NB4 (cell line): Measurements from ENCODE around the gene HRH1.
"Not testable (repeated sequence)": the region's sequence is repeated elsewhere in the genome, so short reads cannot be mapped to it uniquely, and the experiment has no call there.

ENCODE experiments used
- DNase-seq: peaks from one replicate; pipeline ENCODE4 v3.0.0; 2010; ENCODE audit warnings: low read depth
- H3K4me3 ChIP-seq: one replicate; pipeline ENCODE4 v1.5.1; 2011; ENCODE audit warnings: mild to moderate bottlenecking, low read depth, low read length, moderate library complexity
- CTCF ChIP-seq: IDR thresholded peaks from one replicate; pipeline ENCODE4 v1.5.1; 2012; ENCODE audit warnings: low read depth, low read length
- MAX ChIP-seq: IDR thresholded peaks from 2 replicates; pipeline ENCODE4 v1.6.1; 2011; ENCODE audit warnings: low read depth, low read length
- MYC ChIP-seq: IDR thresholded peaks from 2 replicates; pipeline ENCODE4 v1.6.1; 2011; ENCODE audit warnings: low read depth, low read length
- POLR2A ChIP-seq: IDR thresholded peaks from 2 replicates; pipeline ENCODE4 v1.6.1; 2011; ENCODE audit warnings: mild to moderate bottlenecking; ENCODE audit not compliant: insufficient read length; ENCODE audit errors: extremely low read depth

Gene HRH1

GRCh38 chr3:11154036-11154952, at the start of gene HRH1:
Gene HRH1, plus strand, starts transcription at chr3:11154493. Its CDS starts 104,545 bp downstream, at chr3:11259038.
- no peak for TF ChIP-seq MAX
- TF ChIP-seq CTCF, result no peak
- TF ChIP-seq POLR2A, result no peak
- TF ChIP-seq MYC, result no peak
- DNase-seq, result peak; percentile 28
- H3K4me3 ChIP-seq, result no peak within 1 kb of the TSS

- not testable (repeated sequence) for H3K4me3 ChIP-seq, DNase-seq
Measured at GRCh38 chr3:11113316-11113715, 41.0 kb upstream of the HRH1 start.

- no peak overlapping the region for H3K4me3 ChIP-seq
- DNase-seq, result no peak
- TF ChIP-seq CTCF (no peak), MAX (no peak), MYC (no peak), POLR2A (no peak)
Measured at GRCh38 chr3:11115548-11115947, 38.7 kb upstream of the HRH1 start.

- TF ChIP-seq MYC, result no peak
- H3K4me3 ChIP-seq, result no peak overlapping the region
- DNase-seq, result no peak
Measured at GRCh38 chr3:11116336-11117059, 37.8 kb upstream of the HRH1 start.

- DNase-seq, result no peak
- no peak for TF ChIP-seq MYC
- TF ChIP-seq MAX, result no peak
- no peak for TF ChIP-seq POLR2A
- TF ChIP-seq CTCF, result no peak
- no peak overlapping the region for H3K4me3 ChIP-seq
Measured at GRCh38 chr3:11117591-11117990, 36.7 kb upstream of the HRH1 start.

- TF ChIP-seq POLR2A (no peak), CTCF (no peak), MAX (no peak), MYC (no peak)
- no peak for DNase-seq
- no peak overlapping the region for H3K4me3 ChIP-seq
Measured at GRCh38 chr3:11118181-11118682, 36.1 kb upstream of the HRH1 start.
